Neural crest cell (in vitro differentiated cells): ENCODE measurements around the gene PYGM. TPM values are rescaled to one million over a fixed set of nuclear protein-coding genes. Genes with fewer than 3 reads are reported as not detected.

ENCODE experiments used
- DNase-seq: peaks from one replicate; pipeline ENCODE4 v3.0.0; 2021; ENCODE audit warnings: low read depth, mixed read lengths, low spot score
- H3K27ac Mint-ChIP-seq: one replicate; pipeline ENCODE4 v1.8.0; 2021; ENCODE audit warnings: mild to moderate bottlenecking, mixed read lengths; ENCODE audit not compliant: unreplicated experiment
- H3K27me3 Mint-ChIP-seq: 2 replicates; pipeline ENCODE4 v1.8.0; 2021; ENCODE audit warnings: low read depth, mild to moderate bottlenecking, mixed read lengths
- H3K36me3 Mint-ChIP-seq: 2 replicates; pipeline ENCODE4 v1.8.0; 2021; ENCODE audit warnings: low read depth, mild to moderate bottlenecking, mixed read lengths
- H3K4me1 Mint-ChIP-seq: 2 replicates; pipeline ENCODE4 v1.8.0; 2021; ENCODE audit warnings: mixed read lengths
- H3K4me3 Mint-ChIP-seq: one replicate; pipeline ENCODE4 v1.8.0; 2021; ENCODE audit warnings: mild to moderate bottlenecking, mixed read lengths
- H3K9me3 Mint-ChIP-seq: 2 replicates; pipeline ENCODE4 v1.8.0; 2021; ENCODE audit warnings: mixed read lengths
- CTCF ChIP-seq: fragments of 200-600 bp; sonication (generic); conservative IDR thresholded peaks from 2 replicates; pipeline ENCODE4 v1.5.0; 2021; ENCODE audit warnings: antibody characterized with exemption, mild to moderate bottlenecking
- total RNA-seq: library from RNA; stranded (reverse); gene quantifications from 2 replicates; pipeline ENCODE4 v1.2.1, GENCODE V29; 2021

Gene PYGM
- total RNA-seq, 1 donor from 2014 or later: 1.2 TPM

GRCh38 chr11:64715110-64715509 lies 44.7 kb downstream of the PYGM start:
- DNase-seq: no peak
- peaks cover 89% of the 10 kb centered on the region for H3K27me3 Mint-ChIP-seq
- H3K27ac Mint-ChIP-seq: no peak overlapping the region
- TF ChIP-seq CTCF: no peak
- H3K36me3 Mint-ChIP-seq: no peaks in the 10 kb centered on the region
- H3K4me1 Mint-ChIP-seq: peaks cover 12% of the 10 kb centered on the region
- H3K9me3 Mint-ChIP-seq: no peaks in the 10 kb centered on the region
- H3K4me3 Mint-ChIP-seq: no peak overlapping the region

- H3K4me1 Mint-ChIP-seq: peaks cover 12% of the 10 kb centered on the region
- DNase-seq: no peak
- TF ChIP-seq CTCF: no peak
- no peaks in the 10 kb centered on the region for H3K36me3 Mint-ChIP-seq
- no peak overlapping the region for H3K27ac Mint-ChIP-seq
- no peaks in the 10 kb centered on the region for H3K9me3 Mint-ChIP-seq
- peak overlapping the region; percentile 41 for H3K4me3 Mint-ChIP-seq
- H3K27me3 Mint-ChIP-seq: peaks cover 89% of the 10 kb centered on the region
These were observed 45.1 kb downstream of the PYGM start for GRCh38 chr11:64714666-64715065.

- no peak overlapping the region for H3K27ac Mint-ChIP-seq
- peaks cover 12% of the 10 kb centered on the region for H3K4me1 Mint-ChIP-seq
- no peak for DNase-seq
- no peak for TF ChIP-seq CTCF
- H3K9me3 Mint-ChIP-seq: no peaks in the 10 kb centered on the region
- peak overlapping the region; percentile 41 for H3K4me3 Mint-ChIP-seq
- peaks cover 87% of the 10 kb centered on the region for H3K27me3 Mint-ChIP-seq
- H3K36me3 Mint-ChIP-seq: no peaks in the 10 kb centered on the region
These were observed 45.9 kb downstream of the PYGM start for GRCh38 chr11:64713781-64714363.

- Mint-ChIP-seq H3K27me3 (peaks cover 84% of the 10 kb centered on the region), H3K4me1 (peaks cover 16% of the 10 kb centered on the region), H3K4me3 (no peak overlapping the region), H3K36me3 (no peaks in the 10 kb centered on the region), H3K27ac (no peak overlapping the region), H3K9me3 (no peaks in the 10 kb centered on the region)
- DNase-seq: no peak
- no peak for TF ChIP-seq CTCF
These were observed 46.6 kb downstream of the PYGM start for GRCh38 chr11:64713016-64713707.

- H3K9me3 Mint-ChIP-seq: no peaks in the 10 kb centered on the region
- TF ChIP-seq CTCF: no peak
- H3K36me3 Mint-ChIP-seq: no peaks in the 10 kb centered on the region
- H3K4me3 Mint-ChIP-seq: no peak overlapping the region
- DNase-seq: no peak
- H3K27me3 Mint-ChIP-seq: peaks cover 83% of the 10 kb centered on the region
- H3K4me1 Mint-ChIP-seq: peaks cover 16% of the 10 kb centered on the region
- no peak overlapping the region for H3K27ac Mint-ChIP-seq
These were observed 47.3 kb downstream of the PYGM start for GRCh38 chr11:64712430-64713015.
